DOHH2 (cell line): ENCODE data around the gene TMEM94.

Experiments
- CTCF ChIP-seq: fragments of 200-600 bp; sonication (generic); IDR thresholded peaks from one replicate; pipeline ENCODE4 v1.5.1; 2014; ENCODE audit warnings: antibody characterized with exemption, mild to moderate bottlenecking, low read depth, low read length; ENCODE audit not compliant: poor library complexity, severe bottlenecking
- EZH2phosphoT487 ChIP-seq: fragments of 200-600 bp; sonication (generic); IDR thresholded peaks from 2 replicates; pipeline ENCODE4 v1.6.1; 2017; ENCODE audit warnings: borderline replicate concordance, mild to moderate bottlenecking, antibody characterized with exemption, low read length, moderate library complexity, mixed read lengths

- TF ChIP-seq CTCF (no peak), EZH2phosphoT487 (no peak)
Measured at GRCh38 chr17:75507733-75508719, 51.6 kb downstream of the TMEM94 start.
